ENCODE results near the gene GPR151. TPM values are rescaled to one million over a fixed set of nuclear protein-coding genes. Genes with fewer than 3 reads are reported as not detected.
"Not testable (repeated sequence)": the region's sequence is repeated elsewhere in the genome, so short reads cannot be mapped to it uniquely, and the experiment has no call there.

GPR151 gene
- polyA plus RNA-seq (ENCODE audit: insufficient read length in 4 of 4): not detected

GRCh38 chr5:146516151-146516475 lies at the start of gene GPR151:
Gene GPR151 (minus strand): TSS chr5:146516190. CDS start chr5:146516113, 77 bp downstream.
- no peak for DNase-seq (ENCODE audit: low read depth in 4 of 4, low spot score in 3 of 4)

DNA sequence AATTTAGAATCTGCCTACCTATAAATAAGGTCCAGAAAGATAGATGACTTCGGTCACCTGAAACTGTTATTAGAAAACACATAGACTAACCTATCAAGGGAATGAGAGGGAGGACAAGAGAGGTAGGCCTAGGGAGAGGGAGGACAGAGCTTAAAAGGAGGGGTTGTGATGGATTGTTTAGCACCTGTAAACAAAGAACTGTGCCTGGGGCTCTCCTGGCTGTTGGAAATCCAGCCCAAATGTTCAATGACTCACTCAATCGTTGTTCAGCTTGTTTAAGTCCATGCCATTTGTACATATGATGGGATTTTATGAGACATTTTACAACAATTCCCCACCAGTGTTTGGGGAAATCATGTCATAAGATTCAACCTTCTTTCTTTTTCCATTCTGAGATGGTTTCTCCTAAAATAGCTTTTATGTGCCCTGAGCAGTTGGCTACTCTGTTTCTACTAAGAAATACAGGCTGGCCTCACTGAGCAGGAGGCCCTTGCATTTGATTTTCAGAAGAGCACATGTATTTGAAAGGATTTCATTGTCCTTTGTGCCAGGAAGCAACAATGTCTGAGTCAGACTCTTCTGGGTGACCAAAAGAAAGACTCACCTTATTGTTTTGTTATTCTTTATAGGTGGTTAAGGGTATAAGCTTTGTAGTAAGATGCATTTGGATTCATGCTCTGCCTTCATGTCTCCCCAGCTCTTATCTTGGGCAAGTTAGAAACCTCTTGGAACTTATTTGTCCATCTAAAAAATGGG lies 48.2 kb upstream of the GPR151 start:
- DNase-seq (ENCODE audit: low read depth in 4 of 4, low spot score in 3 of 4): no peak

GRCh38 chr5:146562461-146562860 lies 46.5 kb upstream of the GPR151 start:
- no peak for DNase-seq (ENCODE audit: low read depth in 4 of 4, low spot score in 3 of 4)

DNA sequence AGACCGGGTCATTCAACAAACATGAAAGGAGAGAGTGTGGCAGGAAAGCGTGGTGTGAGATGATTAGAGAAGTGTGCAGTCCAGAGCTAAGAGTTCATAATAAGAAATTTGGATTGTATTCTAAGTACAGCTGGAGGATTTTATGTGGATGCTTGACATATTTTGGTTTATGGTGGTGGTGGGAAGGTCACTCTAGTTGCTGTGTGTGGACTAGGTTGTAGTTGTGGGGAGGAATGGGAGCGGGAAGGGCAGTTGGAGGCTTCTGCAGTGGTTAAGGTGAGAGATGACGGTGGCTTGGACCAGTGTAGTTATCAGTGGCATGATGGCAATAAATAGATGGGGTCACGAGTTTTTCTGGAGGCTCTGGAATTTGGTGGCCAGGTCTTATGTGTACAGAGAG lies 45.7 kb upstream of the GPR151 start:
- DNase-seq (ENCODE audit: low read depth in 4 of 4, low spot score in 3 of 4): no peak

- no peak for DNase-seq (ENCODE audit: low read depth in 4 of 4, low spot score in 3 of 4)
These were observed 44.3 kb upstream of the GPR151 start for GRCh38 chr5:146560205-146560812.

DNA sequence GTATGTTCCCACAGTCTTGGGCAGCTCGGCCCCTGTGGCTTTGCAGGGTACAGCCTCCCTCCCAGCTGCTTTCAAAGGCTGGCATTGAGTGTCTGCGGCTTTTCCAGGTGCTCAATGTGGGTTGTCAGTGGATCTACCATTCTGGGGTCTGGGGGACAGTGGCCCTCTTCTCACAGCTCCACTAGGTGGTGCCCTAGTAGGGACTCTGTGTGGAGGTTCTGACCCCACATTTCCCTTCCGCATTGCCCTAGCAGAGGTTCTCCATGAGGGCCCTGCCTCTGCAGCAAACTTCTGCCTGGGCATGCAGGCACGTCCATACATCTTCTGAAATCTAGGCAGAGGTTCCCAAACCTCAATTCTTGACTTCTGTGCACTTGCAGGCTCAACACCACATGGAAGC lies 40.9 kb upstream of the GPR151 start:
- DNase-seq (ENCODE audit: low read depth in 4 of 4, low spot score in 3 of 4): not testable (repeated sequence)

DNA sequence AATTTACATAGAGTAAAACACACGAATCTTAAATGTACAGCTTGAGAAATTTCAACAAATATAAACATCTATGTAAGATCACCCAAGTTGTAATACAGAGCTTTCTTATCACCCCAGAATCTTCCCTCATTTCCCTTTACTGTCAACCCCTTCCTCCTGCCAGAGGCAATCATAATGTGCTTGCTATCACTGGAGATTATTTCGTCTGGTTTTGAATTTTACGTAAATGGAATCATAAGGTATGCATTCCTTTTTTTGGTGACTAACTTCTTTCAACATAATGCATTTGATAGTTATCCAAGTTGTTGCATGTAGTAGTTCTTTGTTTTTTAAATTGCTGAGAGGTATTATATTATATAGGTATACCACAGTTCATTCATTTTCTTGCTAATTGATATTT lies 37.5 kb upstream of the GPR151 start:
- no peak for DNase-seq (ENCODE audit: low read depth in 4 of 4, low spot score in 3 of 4)

DNA sequence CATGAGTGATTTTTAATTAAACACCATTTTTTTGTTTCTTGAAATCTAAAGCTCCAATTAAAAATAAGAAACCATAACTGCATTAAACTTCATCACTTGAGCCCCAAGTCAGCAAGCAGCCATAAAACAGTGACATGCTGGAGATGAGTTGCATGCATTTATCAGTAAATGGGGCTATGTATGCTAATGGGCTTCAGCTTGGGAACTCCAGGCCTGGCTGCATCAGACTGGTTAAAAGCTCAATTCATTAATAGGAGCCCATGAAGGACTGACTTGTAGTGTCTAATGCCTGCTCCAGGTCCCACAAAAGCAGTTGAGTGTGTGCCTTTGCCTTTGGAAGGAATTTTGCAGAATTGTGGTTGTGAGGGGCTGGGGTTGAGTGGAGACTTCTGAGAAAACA lies 33.6 kb upstream of the GPR151 start:
- DNase-seq (ENCODE audit: low read depth in 4 of 4, low spot score in 3 of 4): no peak

DNA sequence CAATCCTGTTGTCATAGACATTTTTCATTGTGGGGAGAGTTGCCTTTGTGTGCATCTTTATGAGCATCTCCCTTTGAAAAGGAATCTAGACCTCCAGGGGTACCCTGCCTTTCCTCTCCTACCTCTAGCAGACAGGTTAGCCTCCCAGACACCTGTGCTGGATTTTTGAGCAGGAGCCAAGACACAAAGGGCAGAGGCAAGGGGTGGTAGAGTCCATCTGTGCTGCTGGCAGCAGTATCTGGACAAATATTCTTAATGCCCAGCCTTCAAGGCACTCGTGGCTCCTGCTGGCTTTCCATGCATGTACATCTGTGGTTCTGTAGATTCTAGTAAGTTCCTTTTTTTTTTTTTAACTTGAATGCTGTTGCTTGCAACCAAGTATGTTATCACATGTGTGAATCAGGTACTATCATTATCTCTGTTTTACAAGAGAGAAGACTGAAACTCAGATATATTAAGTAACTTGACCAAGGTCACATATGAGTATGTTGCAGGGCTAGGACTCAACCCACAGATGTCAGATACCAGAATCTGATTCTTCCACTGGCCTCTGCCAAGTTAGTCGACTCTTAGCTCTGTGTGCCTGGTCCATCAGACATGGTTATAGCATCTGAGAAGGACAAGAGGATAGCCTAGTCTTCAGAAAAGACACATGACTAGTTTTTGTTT lies 32.9 kb upstream of the GPR151 start:
- no peak for DNase-seq (ENCODE audit: low read depth in 4 of 4, low spot score in 3 of 4)

GRCh38 chr5:146544232-146544631 lies 28.2 kb upstream of the GPR151 start:
- DNase-seq (ENCODE audit: low read depth in 4 of 4, low spot score in 3 of 4): no peak

- peak; percentile 8 to 29 (median 22) for DNase-seq (ENCODE audit: low read depth in 4 of 4, low spot score in 3 of 4)
These were observed 26.2 kb upstream of the GPR151 start for GRCh38 chr5:146541958-146542849.

DNA sequence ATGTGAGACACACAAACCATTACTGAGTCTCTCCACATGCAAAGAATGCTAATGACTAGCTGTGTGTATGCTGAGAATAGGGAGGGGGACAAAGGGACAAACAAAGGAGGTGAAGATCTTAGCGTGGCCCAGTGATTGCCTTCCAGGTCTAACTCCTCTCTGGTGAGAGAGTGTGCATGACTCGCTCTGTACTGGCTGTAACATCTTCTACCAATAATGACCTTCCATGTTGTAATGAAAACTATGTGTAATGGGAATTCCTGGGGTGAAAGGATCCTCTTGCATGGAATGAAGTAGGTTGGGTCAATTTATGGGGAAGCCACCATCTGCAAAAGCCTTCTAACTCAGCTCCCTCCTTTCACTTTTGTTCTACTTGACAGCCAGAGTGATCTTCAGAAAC lies 24.4 kb upstream of the GPR151 start:
- no peak for DNase-seq (ENCODE audit: low read depth in 4 of 4, low spot score in 3 of 4)

- DNase-seq (ENCODE audit: low read depth in 4 of 4, low spot score in 3 of 4): no peak
These were observed 24.0 kb upstream of the GPR151 start for GRCh38 chr5:146539973-146540372.

DNA sequence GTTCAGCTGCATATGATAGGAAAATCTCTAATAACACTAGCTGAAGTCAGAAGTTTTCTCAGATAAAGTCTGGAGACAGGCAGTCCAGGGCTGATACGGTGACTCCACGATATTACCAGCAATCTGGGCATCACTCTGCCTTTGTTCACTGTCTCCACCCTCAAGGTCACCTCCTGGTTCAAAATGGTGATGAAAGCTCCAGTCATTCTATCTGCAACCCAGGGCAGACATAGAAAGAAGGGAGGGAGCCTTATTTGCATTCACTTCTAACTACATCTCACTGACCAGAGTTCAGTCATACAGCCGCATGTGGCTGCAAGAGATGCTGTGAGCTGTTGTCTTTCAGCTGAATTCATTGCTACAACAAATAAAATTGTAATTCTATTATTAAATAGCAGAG lies 22.4 kb upstream of the GPR151 start:
- DNase-seq (ENCODE audit: low read depth in 4 of 4, low spot score in 3 of 4): no peak

DNA sequence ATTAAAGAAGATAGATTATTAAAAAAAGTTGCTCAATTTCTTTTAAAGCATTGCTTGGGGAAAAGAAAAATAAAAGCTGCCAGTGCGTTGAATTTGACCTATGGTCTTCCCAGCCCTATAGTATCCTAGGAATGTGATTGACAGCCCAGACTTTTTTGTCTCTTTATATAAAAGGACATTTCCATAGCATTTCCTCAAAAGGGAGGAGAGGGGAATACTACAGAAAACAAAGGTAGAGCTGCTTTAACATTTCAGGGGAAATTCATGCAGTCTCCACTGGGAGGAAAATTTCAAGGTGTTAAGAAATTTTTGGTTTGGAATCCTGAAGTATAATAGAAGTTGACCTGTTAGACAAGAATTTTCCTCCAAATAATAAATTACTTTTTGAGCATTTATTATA lies 17.9 kb upstream of the GPR151 start:
- DNase-seq (ENCODE audit: low read depth in 4 of 4, low spot score in 3 of 4): no peak

DNA sequence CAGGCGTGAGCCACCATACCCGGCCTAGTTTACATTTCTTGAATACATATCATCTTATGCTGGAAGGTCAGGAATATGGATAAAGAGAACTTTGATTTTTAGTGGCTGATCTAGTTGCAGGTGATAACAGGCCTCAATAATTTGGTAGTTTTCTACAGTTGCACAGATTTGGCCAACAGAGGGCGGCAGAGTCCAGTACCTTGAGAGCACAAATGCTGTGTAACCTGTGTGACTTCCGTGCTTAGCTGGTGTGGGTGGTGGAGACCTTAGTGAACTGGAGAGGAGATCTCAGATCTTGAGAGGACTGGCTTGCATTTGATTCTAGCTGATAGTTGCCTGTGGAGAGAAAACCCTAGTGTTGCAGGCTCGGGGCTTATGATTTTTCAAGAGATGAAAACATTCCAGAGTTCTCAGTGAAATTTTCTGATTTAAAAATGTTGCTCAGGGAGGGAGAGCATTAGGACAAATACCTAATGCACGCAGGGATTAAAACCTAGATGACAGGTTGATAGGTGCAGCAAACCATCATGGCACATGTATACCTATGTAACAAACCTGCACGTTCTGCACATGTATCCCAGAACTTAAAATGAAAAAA lies 17.4 kb upstream of the GPR151 start:
- peak; percentile 16 to 46 (median 36) for DNase-seq (ENCODE audit: low read depth in 4 of 4, low spot score in 3 of 4)

GRCh38 chr5:146529984-146530383 lies 14.0 kb upstream of the GPR151 start:
- no peak for DNase-seq (ENCODE audit: low read depth in 4 of 4, low spot score in 3 of 4)

DNA sequence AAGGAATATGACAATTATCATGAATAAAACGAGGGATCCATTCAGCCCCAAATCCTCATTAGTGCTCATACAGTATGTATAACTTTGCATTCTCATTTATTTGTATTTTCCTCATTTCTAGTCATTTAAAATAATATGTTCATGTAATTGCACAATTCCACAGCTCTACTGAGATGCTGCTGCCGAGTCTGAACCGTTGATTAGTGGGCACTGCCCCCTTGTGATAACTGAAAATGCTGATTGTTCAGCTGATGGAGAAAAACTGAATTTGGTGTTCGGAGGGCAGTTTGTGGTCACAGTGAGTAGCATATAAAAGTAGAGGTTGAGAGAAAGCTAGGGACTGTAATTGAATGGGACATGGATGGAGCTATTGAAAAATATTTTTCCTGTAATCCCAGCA lies 12.2 kb upstream of the GPR151 start:
- no peak for DNase-seq (ENCODE audit: low read depth in 4 of 4, low spot score in 3 of 4)

DNA sequence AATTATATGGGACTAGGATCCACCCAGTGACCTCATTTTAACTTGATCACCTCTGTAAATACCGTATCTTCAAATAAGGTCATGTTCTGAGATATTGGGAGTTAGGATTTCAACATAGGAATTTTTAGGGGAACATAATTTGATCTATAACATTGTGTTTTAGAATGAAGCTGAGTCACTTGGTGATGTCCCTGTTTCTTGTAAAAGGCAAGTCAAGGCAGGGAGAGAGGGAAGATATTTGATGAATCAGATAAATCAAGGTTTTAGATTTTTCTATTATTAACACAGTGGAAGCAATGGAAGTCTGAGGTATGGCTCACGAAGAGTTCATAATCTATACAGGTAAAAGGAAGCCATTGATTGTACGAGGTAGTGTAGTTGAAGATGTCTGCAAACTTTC lies 11.8 kb upstream of the GPR151 start:
- no peak for DNase-seq (ENCODE audit: low read depth in 4 of 4, low spot score in 3 of 4)

GRCh38 chr5:146523698-146524097 lies 7.7 kb upstream of the GPR151 start:
- DNase-seq (ENCODE audit: low read depth in 4 of 4, low spot score in 3 of 4): no peak
